Central memory CD4-positive, alpha-beta T cell (primary cell): ENCODE measurements around the gene MDFI.

Experiments used
- DNase-seq: peaks from one replicate; pipeline ENCODE4 v3.0.0; 2022

Gene MDFI

DNA sequence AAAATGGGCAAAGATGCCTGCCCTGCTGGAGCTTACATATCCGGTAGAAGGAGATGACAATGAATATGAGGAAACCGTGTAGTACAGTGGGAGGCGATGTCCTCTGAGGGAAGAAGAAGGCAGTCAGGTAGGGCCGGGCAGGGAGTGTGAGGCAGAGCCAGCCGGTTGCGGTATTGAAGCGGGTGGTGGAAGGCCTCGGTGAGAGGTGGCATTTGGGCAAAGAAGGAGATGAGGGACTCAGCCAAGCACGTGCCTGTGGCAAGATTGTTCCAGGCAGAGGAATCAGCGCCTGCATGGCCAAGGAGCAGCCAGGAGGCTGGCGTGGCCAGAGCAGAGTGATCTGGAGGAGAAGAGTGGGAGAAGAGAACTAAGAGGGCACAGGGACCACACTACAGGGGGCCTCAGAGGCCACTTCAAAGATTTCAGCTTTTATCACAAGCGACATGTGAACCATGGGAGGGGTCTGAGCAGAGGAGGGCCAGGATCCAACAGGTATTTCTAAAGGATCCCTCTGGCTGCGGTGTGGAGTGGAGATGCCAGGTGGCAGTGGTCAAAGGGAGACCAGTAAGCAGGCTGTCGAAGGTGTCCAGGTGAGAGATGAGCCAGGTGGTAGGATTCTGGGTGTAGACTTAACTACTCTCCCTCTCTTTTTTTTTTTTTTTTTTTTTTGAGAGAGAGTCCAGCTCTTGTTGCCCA is 13.8 kb downstream of the MDFI start:
- no peak for DNase-seq

DNA sequence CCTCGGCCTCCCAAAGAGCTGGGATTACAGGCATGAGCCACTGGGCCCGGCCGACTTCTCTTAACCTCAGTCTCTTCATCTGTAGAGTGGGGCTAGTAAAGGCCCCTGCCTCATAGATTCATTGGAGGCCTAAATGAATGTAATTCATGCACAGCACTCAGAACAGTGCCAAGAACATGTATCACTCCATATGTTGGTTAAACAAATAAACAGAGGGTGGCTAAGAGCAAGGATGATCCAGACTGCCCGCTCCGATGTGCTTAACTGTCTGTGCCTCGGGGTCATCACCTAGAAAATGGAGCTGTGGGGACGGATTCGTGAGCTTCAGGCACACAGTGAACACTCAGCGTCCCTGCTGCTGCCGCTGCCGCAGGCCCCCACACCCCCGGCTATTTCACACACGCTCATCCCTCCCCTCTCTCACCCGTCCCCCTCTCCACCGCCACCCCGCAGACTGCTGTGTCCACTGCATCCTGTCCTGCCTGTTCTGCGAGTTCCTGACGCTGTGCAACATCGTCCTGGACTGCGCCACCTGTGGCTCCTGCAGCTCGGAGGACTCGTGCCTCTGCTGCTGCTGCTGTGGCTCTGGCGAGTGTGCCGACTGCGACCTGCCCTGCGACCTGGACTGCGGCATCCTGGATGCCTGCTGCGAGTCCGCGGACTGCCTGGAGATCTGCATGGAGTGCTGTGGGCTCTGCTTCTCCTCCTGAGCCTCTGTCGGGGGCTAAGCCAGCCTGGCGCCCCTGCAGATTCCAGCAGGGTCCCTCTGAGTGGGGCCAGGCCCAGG is 14.8 kb downstream of the MDFI start:
- no peak for DNase-seq

DNA sequence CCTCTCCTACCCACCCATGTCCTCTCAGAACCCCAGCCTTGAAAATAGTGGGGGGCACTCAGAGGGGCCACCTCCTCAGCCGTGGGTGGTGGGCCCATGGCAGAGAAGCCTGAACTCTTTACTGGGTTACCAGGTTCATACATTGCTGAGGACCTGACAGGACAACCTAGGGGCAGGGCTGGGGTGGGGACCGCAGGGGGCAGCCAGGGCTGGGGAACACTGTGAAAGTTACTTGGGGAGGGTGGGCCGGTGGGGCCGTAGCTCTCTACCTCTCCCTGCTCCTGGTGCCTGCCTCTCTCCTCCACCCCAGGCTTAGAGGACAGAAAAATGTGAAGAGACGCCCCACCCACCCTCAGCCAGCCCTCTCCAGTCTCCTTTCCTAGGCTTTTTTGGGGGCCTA is 15.4 kb downstream of the MDFI start:
- DNase-seq: no peak

DNA sequence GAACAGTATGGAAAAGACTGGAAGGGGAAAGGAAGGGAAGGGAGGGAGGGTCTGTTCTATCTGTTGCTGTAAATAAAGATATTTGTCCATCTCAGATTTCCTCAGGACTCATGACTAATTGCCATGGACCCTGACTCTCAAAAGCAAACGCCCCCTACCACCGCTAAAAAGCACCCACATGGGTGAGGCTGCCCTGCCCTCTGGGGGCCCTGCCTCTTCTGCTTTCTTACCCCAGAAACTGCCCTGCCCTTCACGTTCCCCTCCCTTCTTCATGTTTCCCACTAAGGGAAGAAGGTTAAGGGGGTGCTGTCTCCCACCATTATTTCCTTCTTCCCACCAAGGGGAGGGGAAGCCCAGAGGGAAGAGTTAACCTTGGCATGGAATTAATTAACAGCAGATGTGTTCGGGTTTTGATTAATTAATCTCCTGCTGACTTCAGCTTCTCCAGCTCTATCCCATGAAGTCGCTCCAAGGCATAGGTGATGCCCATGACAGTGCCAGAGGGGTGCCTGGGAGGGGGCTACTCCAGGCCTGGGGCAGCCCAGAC is 16.0 kb downstream of the MDFI start:
- DNase-seq: no peak

DNA sequence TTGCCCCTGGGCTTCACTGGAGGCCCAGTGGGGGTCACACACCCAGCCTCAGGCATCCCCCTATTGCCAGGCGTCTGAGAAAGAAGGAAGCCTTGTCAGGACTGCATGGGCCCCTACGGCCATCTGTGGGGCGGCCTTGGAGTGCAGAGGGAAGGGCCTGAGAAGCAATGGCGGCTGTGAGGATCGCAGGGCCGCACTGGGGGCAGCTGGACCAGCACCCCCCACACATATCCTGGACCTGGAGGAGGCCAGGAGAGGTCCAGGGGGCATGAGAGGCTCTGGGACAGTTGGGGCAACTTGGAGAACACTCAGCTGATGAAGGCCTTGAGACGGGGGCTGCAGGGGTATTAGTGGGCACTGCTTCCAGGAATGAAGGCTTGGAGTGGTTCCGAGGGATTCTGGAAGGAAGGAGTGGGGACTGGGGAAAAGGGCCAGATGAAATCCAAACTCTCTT is 16.5 kb downstream of the MDFI start:
- no peak for DNase-seq

DNA sequence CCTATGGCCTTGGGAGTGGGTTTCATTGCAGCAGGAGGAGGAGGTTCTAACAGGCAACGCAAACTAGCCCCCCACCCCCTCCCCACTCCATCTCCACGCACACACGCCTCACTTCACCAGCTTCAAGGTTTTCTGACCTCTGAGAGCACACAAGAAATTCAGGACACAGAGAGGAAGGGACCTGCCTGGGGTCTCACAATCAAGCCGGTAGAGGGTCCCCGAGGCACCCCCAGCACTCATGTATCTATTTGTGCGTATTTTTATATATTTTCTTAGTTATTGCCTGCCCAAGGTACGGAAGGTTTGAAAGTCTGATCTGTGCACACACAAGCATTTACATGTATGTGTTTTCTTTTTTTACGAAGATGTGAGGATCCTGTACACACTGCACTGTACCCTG is 16.9 kb downstream of the MDFI start:
- DNase-seq: no peak

DNA sequence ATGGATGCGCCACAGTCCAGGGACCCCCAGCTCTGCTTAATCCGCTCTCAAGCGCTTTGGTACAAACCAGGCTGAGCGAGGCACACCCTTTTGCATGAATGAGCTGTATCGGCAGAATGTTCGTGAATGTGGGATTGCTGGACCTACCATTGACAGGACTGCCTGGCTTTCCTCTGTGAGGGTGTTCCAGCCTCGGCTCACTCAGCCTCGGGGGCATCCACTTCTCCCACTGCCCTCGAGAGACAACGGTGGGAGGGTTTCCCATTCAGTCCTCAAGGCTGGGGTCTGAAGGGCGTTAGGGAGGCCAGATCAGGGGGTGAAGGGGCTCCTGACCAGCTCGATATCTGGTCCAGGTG is 17.4 kb downstream of the MDFI start:
- DNase-seq: no peak

DNA sequence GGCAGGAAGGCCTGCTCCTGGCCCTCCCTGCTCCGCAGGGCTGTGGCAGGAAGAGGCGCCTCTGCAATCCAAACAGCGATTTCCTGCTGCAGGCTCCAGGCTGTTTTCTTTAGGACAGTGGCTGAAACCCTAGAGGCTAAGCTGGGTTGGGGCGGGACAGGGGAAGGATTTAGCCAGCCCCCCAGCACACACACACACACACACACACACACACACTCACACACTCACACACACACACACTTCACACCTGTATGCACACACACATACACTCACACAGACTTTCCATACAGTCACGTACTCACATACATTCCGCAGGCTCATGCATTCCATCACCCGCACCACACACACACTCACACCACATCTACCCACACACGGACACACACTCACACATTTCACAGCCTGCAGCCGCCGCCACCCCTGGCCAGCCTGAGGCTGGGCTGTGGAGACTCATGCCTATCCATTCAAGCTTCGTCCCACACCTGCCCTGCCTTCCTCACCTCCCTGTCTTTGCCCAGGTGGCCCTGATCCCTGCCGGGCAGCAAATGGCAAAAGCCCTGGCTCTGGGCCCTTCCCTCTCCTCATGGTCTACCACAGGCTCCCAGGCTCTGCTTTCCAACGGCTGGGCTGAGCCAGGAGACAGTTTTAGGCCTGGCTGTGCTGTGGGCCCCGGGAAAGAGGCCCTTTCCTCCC is 17.9 kb downstream of the MDFI start:
- DNase-seq: no peak

DNA sequence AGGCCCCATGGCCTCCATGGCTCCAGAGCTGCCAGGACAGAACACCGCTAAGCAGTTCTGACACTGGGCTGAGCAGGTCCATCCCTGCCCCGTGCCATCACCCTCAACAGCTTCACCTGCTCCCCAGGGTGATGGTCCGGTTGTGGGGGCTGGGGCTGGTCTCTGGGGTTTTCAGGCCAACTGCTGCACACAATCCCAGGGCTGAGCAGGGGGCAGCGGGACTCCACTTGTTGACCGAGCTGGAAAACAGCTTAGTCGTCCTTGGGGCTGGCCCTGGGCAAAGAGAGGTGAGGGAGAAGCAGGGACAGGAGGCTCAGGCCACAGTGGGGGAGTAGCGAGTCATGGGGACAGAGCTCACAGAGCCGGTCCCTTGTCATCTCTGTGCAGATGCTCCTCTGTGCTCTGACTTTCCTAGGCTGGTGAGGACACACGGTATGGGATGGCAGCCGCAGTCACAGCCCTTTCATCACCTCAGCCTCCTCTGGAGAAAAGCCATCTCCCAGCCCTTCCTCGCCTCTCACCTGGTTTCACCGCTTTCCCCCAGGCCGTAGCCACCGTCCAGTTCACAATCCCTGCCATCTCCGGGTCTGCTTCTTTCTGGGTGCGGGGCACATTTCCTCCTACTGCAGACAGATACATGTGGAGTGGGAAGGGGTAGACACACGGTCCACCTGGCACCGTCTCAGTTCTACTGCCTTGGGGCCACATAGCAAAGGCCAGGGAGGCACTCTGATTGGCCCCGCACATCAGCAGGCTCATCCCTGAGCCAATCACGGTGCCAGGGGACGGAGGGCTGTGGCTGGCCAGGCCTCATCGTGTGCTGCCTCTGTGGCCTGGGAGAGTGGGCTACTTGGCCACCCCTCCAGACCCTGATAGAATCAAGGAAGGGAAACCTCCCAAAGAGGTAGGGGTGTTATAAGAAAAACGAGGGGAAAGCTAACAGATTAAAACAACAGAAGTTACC is 19.1 kb downstream of the MDFI start:
- no peak for DNase-seq

DNA sequence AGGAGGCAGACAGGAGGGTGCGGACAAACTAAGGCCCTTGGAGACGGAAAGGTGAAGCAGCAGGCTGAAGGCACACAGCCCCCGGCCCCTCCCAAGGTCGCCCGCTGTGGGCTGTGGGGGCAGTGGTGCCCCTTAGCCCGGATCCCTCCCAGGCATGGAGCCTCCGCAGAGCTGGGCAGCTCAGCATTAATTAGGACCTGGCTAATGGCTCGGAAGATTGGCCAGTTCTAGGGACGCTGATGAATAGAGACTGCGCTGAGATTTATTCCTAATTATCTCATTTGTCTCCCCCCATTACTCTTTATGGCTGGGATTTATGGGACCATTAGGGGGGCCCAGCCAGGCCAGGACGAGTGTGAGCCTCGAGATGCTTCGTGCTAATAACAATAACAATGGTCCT is 20.4 kb downstream of the MDFI start:
- DNase-seq: no peak

DNA sequence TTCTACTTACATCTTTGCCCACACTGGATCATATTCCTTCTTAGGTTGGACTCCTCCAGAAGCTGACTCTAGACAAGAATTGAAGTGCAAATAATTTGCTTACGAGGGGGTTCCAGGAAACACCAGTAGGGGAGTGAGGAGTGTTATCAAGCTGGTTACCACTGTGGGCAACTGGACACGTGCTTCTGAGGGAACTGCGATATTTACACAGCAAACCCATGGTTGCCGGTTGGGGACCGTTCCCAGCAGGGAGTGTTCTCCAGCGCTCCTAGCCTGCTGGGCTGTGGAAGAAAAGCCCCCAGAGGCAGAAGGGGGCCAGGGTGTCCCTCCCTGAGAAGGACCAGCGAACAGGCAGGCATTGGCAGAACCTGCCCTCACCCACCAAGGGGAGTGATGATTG is 21.7 kb downstream of the MDFI start:
- no peak for DNase-seq

DNA sequence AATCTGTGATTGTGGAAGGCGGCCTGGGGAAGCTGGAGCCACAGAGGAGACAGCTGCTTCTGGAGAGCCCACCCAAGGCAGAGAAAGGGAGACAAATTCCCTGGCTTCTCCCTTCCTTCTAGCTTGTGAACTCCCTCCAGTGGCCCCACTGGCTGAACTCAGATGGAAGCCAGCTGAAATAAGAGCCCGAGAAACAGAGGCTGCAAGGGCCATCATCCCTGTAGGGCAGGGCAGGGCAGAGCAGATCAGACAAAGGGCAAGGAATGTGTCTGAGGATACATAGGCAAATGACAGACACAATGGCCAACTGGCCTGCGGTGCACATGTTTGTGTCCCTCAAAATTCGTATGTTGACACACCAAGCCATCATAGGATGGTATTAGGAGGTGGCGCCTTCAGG is 25.3 kb downstream of the MDFI start:
- DNase-seq: no peak

DNA sequence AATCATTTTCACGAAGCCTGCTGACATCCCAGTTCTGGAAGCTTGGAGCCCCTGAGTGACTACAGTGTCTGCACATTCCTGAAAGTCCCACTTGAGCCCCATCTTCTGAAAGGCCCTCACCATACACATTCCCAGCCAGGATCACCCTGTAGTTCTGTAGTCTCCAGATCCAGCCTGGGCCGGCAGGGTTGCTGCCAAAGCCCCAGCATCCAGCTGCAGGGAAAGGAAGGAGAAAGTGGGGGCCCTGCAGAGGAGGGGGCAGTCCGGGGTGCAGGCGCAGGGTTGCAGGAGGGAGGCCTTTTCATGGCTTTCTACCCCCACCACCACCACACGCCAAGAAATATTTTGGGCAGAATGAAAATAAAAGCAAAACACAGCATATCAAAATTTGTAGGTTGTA is 26.0 kb downstream of the MDFI start:
- DNase-seq: no peak

DNA sequence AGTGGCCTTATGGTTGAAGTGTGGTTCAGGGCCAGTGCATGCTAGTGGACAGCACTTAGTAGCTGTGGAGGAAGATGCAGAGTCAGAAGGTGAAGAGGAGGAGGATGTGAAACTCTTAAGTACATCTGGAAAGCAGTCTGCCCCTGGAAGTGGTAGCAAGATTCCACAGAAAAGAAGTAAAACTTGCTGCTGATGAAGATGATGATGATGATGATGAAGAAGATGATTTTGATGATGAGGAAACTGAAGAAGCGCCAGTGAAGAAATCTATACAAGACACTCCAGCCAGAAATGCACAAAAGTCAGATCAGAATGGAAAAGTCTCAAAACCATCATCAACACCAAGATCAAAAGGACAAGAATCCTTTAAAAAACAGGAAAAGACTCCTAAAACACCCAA is 28.9 kb downstream of the MDFI start:
- no peak for DNase-seq

DNA sequence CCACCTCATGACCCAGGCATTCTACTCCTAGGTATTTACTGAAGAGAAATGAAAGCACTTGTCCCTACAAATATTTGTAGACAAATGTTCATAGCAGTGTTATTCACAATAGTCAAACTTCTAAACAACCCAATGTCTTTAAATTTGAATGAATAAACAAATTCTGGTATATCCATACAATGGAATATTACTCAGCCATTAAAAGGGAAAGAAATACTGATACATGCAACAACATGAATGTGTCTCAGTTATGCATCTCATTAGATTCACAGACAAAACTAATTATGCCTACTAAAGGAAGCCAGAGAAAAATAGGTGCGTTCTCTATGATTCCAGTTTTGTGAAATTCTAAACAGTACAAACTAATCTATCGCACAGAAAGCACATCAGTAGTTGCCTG is 30.7 kb downstream of the MDFI start:
- no peak for DNase-seq

DNA sequence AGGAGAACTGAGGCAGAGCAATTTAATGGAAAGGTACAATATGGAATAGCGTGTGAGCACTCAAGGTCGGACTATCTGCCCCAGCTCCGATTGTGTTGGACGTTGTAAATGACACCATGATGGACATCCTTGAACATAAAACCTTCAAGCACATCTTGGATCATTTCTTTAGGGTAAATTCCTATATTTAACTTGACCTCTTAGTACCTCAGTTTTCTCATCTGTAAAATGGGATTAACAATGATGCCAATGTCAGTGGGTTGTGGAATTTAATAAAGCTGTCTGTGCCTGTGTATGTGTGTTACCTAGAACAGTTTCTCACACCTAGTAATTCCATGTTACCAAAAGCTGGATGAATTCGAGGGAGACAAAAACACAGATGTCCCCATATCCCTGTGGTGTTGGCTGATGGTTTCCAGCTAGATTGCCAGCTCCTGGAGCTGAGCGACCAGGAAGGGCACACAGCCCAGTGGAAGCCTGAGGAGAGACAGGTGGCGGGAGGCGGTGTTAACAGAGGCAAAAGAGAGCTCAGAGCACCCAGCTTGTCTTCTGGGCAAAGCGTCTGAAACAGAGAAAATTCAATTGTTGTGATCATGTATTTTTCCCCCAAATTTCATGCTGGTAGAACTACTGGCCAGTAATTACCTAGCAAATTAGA is 32.6 kb downstream of the MDFI start:
- DNase-seq: no peak

DNA sequence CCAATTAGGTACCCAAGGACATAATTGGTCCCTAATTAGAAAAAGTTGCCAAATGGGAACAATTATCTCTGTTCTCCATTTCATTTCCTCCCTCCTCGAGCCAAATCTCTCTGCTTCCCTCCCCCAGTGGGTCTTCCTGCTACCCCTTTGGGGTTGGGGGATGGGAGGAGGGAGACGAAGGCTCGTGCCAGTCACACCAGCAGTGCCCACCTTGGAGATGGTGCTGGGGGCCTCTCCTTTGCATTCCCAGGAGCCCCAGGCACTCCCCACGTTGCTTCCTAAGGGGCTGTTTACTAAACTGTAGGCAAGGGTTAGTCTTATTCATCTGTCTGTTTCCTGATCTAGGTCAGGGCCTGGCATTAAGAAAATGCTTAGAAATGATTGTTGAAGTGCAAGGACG is 33.1 kb downstream of the MDFI start:
- DNase-seq: no peak

DNA sequence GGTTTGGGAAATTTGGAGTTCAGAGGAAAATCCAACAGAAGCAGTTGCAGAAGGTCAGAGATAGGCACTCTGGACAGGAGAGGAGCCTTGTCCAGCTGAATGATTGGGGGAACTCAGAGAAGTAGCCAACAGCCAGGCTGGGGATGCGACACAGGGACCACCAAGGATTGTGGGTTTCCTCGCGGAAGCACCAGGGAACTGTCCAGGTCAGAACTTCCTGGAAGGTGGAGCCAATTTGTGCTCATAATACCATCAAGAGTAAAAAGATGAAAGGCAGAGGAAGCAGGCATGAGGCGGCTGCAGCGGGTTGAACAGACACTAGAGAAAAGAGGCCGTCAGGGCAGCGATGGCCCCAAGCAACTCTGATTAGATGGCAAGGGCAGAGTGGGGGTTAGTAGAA is 33.7 kb downstream of the MDFI start:
- DNase-seq: no peak

DNA sequence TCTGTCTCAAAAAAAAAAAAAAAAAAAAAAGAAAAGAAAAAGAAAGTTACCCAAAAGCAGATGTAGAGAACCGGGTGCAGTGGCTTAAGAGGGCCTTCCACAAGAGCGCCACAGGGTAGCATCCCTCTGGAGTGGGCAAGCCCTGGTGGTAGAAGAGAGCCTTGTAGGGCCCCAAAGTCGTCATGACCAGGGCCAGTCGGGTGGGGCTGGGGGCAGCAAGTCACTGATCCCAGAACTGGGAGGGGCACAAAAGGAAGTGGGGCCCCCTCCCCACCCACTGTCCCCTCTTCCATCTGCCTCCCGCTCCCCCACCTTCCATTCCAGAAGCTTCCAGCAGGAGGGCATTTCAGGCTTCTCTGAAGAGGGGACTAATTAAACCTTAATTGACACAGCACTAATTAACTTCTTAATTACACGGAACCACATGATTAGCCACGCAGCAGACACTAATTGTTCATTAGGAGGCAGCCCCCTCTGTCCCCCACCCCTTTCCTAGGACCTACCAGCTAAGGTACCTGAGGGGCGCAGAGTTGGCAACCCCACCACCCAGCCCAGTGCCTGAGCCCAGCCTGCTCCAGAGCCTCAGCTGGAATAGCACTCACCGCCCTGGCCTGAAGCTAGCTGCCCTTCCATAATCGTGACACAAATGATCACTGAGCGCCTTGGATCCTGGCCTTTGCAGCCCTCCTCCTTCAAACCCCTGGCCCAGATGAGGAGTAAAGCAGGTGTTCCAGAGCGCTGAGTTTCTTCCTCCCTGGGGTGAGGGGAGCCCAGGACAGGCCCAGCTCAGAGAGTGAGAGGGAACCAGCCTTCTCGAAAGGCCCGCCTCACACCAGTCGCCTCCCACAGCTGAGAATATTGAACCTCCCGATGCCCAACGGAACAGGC is 34.8 kb downstream of the MDFI start:
- no peak for DNase-seq

DNA sequence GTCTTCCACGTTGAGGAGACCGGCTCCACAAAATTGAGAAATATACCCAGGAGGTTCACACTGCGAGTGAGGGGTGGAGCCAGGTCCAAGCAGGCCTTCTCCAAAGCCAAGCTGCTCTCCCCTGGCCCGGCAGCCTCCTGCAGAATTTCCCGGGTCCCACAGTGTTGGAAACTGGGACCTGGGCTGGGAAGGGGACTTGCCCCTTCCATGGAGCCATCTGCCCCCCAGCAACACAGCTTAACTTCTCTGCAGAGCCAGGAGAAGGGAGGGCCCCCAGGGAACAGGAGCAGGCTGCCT is 35.4 kb downstream of the MDFI start:
- no peak for DNase-seq
